HL-60/S4 (cell line): Measurements from ENCODE around the gene ACOXL.

Experiments used
- in situ Hi-C: fragments of 300-500 bp; cut with MboI; formaldehyde crosslinking; loops from 2 replicates; pipeline ENCODE4 v1.14.3; 2022; ENCODE audit warnings: low sequenced_read_pairs

ACOXL gene

DNA sequence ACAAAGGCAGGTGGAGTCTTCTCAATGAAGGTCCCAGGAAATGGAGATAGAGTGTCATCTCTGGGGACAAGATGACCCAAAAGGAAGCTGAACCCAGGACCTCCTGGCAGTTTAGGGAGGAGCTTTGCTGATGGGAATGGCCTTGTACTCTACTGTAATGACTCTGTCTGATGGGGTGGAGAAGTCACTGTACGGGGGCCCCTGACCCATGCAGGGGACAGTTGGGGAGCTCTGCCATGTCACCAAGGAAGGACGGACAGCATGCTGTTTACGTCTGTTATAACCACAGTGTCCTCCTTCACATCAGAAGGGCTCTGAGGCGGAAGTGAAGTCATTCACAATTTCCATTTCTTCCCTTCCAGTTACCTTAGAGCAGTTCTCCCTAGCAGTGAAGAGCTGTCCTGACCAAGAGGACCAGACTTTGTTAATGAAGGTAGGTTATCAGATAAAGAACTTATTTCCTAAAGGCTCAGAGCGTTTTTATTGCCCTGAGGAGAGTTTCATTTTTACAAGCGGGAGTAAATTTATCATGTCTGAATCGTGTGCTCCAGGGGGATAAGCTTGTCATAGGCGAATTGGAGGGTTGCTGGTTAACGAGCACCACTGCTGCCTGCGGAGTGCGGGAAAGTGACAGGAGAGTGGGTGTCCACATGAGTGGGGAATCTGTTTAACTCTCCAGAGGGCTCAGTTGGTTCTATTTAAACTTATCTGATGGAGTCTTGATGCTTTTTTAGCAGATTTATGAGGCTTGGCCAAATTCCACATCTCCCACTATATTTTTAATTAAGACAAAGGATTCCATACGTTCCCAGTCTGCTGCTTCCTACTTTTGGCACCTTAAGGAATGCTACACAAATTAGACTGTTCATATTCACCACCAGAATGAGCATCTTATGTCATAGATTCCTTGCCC lies 316.7 kb downstream of the ACOXL start:
- in situ Hi-C loops: no loop called here

- in situ Hi-C loops: no loop called here
Measured at GRCh38 chr2:111049792-111050640, 317.6 kb downstream of the ACOXL start.

DNA sequence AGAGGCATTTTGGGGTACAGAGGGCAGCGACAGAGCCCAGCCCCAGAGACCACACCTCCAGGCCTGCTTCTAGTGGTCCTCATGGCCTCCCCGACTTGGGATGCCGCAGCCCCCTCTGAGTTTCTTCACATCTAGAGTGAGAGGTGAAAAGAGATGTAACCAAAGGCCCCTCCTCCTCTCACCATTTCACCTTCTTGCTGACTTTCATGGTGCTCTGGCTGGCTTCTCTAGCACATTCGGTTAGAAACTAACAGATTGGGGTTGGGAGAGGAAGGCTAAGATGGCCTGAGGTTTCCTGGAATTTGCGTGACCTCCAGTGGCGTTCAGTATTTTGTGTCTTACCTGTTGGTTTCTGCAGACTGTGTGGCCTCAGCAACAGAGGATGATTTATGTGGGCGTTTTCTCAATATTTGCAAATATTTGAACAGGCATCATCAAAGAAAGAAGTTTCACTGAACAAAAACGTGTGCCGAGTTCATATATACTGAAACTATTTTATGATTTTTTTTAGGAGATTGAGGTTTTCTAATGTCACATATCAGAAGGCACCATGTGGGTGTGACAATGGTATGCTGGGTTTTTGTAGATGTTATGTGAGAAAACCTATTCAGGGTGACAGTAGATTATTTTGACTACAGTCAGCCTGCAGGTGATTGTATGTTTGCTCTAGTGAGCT lies 318.5 kb downstream of the ACOXL start:
- in situ Hi-C loops: no loop called here

GRCh38 chr2:111052621-111053020 lies 320.2 kb downstream of the ACOXL start:
- in situ Hi-C loops: no loop called here

DNA sequence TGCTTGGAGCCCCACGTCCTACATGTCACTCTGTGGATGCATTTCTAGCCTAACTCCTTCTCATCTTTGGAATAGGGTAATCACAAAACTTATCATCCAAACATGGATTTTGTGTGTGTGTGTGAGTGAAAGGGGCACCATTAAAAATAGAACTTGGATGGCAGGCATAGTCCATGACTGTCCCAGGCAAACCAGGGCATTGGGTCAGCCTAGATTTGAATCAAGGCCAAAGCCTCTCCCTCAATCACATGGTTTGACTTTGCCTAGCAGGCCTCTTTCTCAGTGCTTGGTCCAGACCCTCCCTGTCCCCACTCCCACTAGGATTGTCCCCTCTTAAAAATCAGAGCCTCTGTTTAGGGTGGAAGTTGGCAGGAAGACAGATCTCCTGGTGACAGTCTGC lies 320.9 kb downstream of the ACOXL start:
- in situ Hi-C loops: no loop called here

DNA sequence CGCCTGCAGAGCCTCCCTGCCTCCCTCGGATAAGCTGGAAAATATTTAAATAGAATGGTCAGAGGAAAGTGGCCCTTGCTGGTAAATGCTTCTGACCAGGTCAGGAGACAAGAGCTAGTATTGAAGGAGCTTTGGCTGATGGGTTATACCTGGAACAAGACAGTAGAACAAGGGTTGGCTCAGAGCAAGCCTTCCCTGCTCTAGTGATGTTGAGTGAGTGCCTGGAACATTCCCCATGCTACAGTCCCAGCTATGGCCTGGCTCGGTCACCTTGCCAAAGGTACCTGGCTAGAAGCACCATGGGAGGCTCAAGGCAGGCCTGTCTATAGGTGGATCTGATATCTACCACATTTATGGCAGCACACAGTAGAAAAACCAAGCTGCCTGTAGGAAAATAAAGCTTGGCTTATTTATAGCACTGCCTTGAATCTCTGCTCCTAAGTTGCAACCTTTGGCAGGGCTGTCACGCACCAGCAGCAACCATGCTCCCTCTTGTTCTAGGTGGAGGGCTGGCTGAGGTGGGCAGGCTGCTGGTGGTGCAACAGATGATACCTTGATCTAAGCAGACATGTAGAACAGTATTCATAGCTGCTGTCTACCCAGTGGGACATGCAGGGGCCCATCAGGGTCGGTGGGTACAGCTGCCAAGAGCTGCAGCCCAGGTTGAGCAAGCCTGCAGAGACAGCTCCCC lies 321.6 kb downstream of the ACOXL start:
- in situ Hi-C loops: no loop called here

DNA sequence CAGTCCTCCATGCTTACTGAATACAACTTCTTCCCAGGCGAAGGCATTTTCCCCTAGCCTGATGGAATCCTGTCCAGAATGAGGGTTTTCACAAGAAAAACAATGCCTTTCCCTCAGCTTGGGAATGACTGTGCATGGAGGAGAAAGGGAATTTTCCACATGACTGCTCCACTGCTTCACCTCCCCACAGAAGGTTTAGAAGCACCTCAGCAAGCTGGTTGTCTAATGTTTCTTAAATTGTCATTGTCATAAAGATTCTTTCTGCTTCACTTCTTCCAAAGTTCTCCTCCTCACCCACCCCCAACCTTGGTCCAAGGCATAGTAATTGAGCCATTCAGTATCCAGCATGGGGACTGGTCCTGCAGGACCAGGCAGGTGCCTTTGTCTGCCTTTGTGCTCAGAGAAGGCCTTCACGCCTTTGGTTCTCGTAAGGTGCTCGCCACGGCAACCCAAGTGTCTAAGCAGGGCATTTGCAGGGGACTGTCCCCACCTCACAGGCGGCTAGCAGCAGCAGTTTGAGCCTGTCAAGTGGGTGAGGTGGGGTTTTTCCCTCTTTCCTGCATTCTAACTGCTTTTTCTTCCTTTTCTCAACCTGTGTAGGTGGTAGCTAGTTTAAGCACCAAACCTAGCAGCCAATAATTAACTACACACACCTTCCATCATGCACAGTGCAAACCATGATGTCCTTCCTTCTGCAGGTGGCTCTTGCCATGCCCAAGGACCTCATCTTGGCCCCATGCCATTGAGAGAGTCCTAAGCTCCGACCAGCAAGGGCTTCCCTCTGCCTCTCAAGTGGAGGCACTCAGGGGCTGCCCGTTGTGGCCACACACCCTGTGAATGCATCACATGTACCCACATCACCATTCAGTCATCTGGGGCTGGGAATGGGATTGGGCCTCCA lies 322.7 kb downstream of the ACOXL start:
- in situ Hi-C loops: no loop called here

- in situ Hi-C loops: no loop called here
Measured at GRCh38 chr2:111055735-111056134, 323.4 kb downstream of the ACOXL start.

GRCh38 chr2:111057045-111057444 lies 324.7 kb downstream of the ACOXL start:
- in situ Hi-C loops: no loop called here

GRCh38 chr2:111057721-111058120 lies 325.3 kb downstream of the ACOXL start:
- in situ Hi-C loops: no loop called here

GRCh38 chr2:111058264-111058663 lies 325.9 kb downstream of the ACOXL start:
- in situ Hi-C loops: no loop called here

GRCh38 chr2:111061191-111061590 lies 328.8 kb downstream of the ACOXL start:
- in situ Hi-C loops: no loop called here

- in situ Hi-C loops: no loop called here
Measured at GRCh38 chr2:111062417-111062816, 330.0 kb downstream of the ACOXL start.

- in situ Hi-C loops: no loop called here
Measured at GRCh38 chr2:111066062-111066593, 333.8 kb downstream of the ACOXL start.

DNA sequence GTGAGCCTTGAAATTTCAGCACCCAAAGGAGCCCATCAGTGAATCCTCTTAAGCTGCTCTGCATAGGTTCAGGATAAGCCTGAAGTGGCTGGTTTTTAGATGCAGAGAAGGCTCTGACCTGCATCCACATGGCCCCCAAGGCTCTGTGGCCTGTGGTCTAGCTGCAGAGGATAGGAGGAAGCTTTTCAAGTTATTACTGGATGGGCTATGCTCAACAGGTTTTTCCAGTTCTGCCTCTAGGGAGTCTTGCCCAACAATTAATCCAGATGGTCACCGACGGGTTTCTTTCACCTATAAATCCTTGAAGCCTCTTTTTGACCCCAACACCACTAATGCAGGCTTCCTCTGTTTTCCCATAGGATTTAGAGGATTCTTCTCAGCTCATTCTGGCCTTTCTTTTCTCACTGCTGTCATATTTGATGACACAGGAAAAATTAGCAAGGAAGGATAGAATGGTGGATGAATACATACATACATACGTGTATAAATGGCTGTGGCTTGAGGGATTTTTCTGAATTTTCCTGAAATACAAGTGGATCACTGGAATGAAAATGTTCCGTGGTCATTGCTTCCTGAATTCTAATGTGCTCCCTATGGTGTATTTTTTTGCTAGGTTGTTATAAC lies 336.2 kb downstream of the ACOXL start:
- in situ Hi-C loops: no loop called here

GRCh38 chr2:111069722-111070121 lies 337.3 kb downstream of the ACOXL start:
- in situ Hi-C loops: no loop called here

DNA sequence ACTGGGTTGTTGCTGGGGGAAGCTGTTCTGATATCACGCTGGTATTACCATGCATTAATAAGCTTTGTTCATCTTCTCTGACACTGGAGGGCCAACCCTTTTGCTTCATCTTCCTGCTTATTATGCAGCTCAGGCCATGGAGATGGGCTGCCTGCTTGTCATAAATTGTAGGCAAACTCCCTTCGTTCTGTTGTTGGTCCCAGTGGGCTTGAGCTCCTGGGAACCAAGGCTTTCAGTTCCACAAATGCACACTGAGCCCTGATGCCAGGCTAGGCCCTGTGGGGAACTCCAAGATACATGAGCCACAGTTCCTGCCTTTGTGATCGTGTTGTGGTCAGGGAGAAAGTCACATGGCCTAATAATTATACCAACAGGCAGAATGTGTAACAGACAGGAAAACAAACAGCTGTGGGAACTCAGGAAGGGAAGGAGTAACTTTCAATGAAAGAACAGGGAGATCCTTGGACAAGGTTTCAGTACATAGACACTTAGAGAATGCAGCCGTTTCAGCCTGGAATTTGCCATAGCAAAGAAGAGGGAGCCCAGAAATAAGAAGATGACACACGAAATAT lies 339.3 kb downstream of the ACOXL start:
- in situ Hi-C loops: no loop called here

DNA sequence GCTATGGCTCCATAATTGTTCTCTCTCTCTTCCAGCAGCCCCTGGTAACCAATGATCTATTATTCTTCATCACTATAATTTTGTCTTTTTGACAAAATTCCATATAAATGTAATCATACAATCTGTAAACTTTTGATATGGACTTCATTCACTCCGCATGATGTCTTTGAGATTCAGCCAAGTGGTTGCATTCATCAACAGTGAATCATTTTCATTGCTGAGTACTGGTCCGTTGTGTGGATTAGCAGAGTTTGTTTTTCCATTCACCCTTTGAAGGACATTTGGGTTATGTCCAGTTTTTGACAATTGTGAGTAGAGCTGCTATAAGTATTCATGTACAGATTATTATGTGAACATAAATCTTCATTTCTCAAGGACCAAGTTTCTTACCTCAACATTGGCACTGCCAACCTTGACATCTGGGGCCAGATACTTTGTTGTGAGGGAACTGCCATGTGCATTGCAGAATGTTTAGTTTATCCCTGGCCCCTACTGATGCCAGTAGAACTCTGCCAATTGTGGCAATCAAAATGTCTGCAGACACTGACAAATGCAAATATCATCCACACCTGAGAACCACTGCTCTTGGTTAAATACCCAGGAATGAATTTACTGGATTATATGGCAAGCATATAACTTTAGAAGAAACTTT lies 340.0 kb downstream of the ACOXL start:
- in situ Hi-C loops: no loop called here
